Muscle of arm (tissue), 12 donors: ENCODE measurements around the gene DNAJB14. TPM values are rescaled to one million over a fixed set of nuclear protein-coding genes. Genes with fewer than 3 reads are reported as not detected.

Source experiments
- DNase-seq: peaks from one replicate; pipeline ENCODE4 v3.0.0-alpha.2; 2013
- polyA plus RNA-seq, 12 donors: library from polyadenylated mRNA; unstranded; fragments of 120-200 nt; gene quantifications; one replicate each; pipeline ENCODE4 v1.2.1, GENCODE V29; 2013; ENCODE audit not compliant: insufficient read length in 12 of 12

DNAJB14 gene
- polyA plus RNA-seq, 12 donors: 15.5 to 29.9 (median 22.6) TPM; not detected in 1

- no peak for DNase-seq
Observed at GRCh38 chr4:99875071-99875470, 71.3 kb downstream of the DNAJB14 start.

DNA sequence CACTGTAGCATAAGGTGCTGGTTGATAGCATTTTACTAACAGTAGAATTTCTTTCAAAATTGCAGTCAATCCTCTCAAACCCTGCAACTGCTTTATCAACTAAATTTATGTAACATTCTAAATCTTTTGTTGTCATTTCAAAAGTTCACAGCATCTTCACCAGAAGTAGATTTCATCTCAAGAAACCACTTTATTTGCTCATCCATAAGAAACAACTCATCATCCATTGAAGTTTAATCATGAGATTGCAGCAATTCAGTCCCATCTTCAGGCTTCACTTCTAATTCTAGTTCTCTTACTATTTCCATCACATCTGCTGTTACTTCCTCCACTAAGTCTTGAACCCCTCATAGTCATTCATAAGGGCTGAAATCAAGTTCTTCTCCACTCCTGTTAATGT lies 73.8 kb downstream of the DNAJB14 start:
- no peak for DNase-seq

GRCh38 chr4:99868126-99868596 lies 78.3 kb downstream of the DNAJB14 start:
- DNase-seq: peak; percentile 9

DNA sequence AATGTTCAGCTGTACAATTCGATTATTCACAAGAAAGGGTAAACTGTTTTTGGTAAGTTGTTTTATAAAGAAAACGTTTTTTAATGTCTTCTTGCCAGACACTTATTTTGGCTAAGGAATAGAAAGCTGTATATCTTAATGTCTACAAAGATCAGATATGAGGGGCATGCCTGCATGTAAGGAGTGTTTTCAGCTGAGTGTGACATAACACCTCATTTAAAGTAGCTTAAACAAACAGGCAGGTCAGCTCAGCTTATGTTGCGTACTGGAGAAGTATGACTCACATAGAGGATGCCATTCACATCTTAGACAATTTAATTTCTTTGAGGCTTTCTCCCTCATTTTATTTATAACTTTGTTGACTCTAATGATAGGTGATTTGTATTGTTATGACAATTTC lies 82.6 kb downstream of the DNAJB14 start:
- no peak for DNase-seq

- DNase-seq: no peak
Observed at GRCh38 chr4:99861120-99861905, 85.1 kb downstream of the DNAJB14 start.

DNA sequence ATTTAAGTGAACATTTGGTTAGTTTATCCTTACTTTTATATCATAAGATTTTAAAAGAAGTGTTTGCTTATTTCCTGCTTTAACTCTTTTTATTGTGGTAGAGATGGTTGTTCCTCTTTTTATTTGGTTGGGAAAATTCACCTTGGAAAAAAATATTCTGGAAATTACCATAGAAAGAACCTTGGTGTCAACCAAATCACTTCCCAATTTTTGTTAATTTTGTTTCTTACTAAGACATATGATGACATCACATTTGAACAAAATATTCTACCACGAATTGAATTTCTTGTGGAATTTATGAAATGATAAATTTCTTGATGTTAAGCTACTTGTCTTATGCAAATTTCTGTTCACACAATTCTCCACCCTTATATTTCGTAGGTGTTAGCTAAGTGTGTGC lies 85.9 kb downstream of the DNAJB14 start:
- no peak for DNase-seq

DNA sequence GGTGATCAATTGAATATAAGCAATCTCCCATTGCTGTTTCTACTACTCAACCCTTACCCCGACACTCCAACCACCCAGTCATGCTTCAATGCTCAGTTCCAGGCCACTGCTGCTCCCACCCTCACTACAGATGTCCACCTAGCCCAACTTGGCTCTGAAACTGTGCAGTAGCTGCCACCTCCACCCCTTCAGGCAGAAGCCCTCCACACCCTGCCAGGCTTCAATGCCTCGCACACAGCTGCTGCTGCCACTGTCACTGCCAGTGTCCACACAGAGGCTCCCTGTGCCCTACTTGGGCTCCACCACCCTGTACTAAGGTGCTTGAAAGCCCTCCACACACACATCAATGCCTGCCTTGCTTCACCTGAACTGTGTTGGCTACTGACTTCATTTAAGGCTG lies 86.8 kb downstream of the DNAJB14 start:
- DNase-seq: no peak

DNA sequence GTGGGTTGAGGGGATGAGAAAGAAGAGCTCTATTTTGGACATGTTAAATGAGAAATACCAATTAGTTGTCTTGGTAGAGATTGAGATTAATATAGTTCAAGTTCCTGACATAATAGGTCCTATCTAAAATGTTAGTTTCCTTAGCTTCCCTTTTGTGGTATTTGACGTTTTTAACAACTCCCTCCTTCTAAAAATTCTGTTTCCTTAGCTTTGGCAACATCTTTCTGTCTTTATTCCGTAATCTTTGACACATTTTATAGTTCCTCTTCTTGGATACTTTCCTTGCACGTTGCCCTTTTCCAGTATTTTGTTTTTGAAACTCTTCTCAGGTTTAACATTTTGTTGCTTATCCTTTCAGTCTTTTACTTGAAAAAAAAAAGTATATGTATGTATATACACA lies 89.1 kb downstream of the DNAJB14 start:
- DNase-seq: no peak

GRCh38 chr4:99856166-99856565 lies 90.3 kb downstream of the DNAJB14 start:
- no peak for DNase-seq

DNA sequence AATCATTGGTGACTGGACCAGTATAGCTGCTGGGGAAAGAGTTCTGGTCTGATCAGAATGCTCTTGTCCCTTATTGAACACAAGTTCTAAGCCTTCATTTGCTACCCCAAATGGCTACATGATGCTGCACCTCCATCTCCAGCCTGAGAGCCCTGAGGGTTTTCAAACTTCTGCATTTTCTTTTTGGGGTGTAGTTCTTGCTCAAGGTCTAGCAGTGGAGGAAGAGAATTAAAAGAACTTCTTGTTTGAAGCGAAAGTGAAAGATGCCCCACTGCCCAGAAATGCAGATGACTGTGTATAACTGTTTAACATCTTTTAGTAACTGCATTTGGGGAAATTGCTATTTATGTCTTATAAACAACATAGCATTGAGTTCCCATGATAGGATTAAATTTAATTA lies 90.7 kb downstream of the DNAJB14 start:
- no peak for DNase-seq

- no peak for DNase-seq
Observed at GRCh38 chr4:99853999-99854398, 92.4 kb downstream of the DNAJB14 start.

GRCh38 chr4:99853190-99853589 lies 93.2 kb downstream of the DNAJB14 start:
- no peak for DNase-seq

DNA sequence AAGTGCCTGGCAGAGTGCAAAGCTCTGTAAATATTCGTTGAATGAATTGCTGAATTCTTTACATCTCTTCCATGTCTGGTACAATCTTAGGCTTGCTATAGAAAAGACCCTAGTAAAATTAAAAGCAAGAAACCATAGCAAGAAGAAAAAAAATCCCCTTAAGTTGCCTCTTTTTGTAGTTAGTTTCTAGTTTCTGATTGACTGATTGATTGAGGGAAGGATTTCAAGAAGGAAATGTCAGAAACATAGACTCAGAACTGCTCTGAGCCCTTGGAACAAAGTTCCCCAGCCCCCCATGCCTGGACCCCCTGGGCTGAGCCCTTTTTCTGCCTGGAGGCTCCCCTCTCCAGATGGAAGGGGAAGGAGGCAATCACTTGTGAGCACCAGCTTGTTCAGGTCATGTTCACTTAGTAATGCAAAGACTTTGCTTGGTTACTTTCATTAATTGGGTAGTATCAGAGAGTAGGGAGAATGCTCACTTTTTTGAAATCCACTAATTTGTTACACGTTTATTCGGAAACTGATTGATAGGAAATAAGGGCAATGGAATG lies 94.1 kb downstream of the DNAJB14 start:
- DNase-seq: no peak

- DNase-seq: no peak
Observed at GRCh38 chr4:99848591-99849001, 97.8 kb downstream of the DNAJB14 start.

DNA sequence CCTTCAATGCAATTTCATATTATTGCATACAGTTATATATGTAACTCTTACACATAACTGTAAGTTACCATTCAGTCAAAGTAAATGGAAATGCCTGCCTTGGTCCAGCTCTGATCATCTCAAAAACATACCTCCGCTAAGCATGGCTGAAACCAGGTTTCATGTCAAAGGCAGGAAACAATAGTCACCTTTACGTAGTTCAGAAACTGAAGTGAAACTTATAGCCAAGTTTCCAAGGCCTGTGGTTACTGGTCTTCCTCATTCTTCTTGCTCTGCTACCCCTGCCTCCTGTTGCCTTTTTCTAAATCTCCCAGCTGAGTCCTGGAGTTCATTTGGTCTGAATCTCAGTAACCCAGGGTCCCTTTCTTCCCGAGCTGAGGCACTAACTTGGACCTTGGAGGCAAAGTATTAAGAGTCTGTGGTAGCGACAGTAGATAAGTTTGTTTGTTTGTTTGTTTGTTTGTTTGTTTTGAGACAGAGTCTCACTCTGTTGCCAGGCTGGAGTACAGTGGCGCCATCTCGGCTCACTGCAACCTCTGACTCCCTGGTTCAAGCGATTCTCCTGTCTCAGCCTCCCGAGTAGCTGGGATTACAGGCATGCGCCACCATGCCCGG lies 98.9 kb downstream of the DNAJB14 start:
- no peak for DNase-seq

DNA sequence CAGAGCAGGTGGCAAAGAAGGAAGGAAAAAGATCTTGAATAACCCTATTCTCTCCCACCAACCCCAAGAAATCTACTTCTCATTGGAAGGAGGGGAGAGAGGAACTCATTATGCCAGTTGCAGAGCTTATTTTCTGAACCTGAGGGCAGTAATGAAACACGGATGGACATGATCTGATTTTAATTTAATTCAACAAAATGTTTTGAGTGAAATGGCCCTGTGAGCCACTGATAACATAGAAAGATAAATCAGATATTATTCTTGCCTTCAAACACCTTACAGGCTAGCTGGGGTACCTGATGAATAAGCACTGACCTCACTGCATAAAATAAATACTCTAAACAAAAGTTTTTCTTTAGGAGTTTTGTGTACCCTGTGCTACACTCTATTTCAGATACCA lies 99.5 kb downstream of the DNAJB14 start:
- no peak for DNase-seq

Other genes starting within 250 kb of the DNAJB14 start
- 10 to 100 TPM in 1 of 12 donors, 1 to 10 TPM in 10, not detected in 1; 1.4 to 10.2 (median 2.9) TPM for gene DAPP1, start 129.8 kb downstream of the DNAJB14 start, polyA plus RNA-seq
- gene LAMTOR3, start 52.2 kb downstream of the DNAJB14 start, polyA plus RNA-seq: 10 to 100 TPM in 11 of 12 donors, not detected in 1; 30.4 to 54.4 (median 41.7) TPM
- gene H2AZ1, start 3.7 kb upstream of the DNAJB14 start, polyA plus RNA-seq: 100 to 1,000 TPM in 11 of 12 donors, not detected in 1; 132 to 263 (median 171) TPM
- 10 to 100 TPM in 9 of 12 donors, 1 to 10 TPM in 2, not detected in 1; 3.9 to 61.2 (median 11.9) TPM for gene DDIT4L, start 243.8 kb upstream of the DNAJB14 start, polyA plus RNA-seq